Measurements from ENCODE around the gene MTTP.

DNA sequence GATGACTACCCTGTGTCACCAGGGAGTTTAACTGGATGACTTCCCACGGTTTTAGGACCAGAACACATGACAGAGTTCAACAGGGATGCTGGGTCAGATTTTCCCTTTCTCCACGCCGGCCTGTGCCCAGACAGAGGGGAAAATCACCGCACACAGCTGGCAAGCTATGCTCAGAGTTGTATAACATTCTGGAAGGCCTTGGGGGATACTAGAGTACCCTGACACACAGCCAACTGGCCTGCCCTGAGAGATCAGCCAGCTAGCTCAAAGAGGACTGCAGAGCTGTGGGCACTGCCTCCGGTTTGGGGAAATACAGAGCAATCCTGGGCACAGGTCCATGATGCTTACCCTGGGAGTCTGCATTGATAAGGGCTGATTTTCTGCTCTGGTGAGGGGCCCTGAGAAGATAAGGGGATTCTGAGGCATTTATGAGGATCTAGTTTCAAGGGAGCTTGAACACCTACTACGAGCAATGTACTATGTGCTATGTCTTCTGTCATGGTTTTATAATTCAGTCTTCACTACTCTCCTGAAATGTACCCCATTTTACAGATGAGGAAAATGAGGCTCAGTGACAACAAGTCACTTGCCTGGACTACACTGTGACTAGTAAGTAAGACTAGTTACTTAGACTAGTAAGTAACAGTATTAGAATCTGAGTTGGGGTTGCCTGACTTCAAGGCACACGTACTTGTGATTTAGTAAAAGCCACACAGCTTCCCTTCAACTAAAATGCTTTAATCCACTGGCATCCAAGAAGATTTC lies 68.3 kb downstream of the MTTP start:
- TF ChIP-seq, protein P1, sequence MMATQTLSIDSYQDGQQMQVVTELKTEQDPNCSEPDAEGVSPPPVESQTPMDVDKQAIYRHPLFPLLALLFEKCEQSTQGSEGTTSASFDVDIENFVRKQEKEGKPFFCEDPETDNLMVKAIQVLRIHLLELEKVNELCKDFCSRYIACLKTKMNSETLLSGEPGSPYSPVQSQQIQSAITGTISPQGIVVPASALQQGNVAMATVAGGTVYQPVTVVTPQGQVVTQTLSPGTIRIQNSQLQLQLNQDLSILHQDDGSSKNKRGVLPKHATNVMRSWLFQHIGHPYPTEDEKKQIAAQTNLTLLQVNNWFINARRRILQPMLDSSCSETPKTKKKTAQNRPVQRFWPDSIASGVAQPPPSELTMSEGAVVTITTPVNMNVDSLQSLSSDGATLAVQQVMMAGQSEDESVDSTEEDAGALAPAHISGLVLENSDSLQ (IDR thresholded peaks at IDR 0.05): no peak
- TF ChIP-seq BHLHE40 (IDR thresholded peaks at IDR 0.05; ENCODE audit: borderline replicate concordance) (no peak), TARDBP (IDR thresholded peaks at IDR 0.05) (no peak), SUZ12 (IDR thresholded peaks at IDR 0.05) (no peak), L3MBTL2 (conservative IDR thresholded peaks at IDR 0.05) (no peak), ARNT (IDR thresholded peaks at IDR 0.05) (no peak), SP1 (IDR thresholded peaks at IDR 0.05) (no peak), NFRKB (IDR thresholded peaks at IDR 0.05) (no peak), FOXA1 (IDR thresholded peaks at IDR 0.05) (no peak), FOXK2 (IDR thresholded peaks at IDR 0.05) (no peak), FOXM1 (IDR thresholded peaks at IDR 0.05; ENCODE audit: borderline replicate concordance) (no peak), ELF4 (IDR thresholded peaks at IDR 0.05) (no peak), HDGF (IDR thresholded peaks at IDR 0.05; ENCODE audit: borderline replicate concordance) (no peak)
